HG03139 (cell line): Measurements from ENCODE around the gene ARHGEF40.

Experiments used
- ATAC-seq: cut with Tn5 transposase; IDR thresholded peaks from one replicate; pipeline ENCODE4 v1.9.1; 2021; ENCODE audit not compliant: unreplicated experiment

The ARHGEF40 gene

DNA sequence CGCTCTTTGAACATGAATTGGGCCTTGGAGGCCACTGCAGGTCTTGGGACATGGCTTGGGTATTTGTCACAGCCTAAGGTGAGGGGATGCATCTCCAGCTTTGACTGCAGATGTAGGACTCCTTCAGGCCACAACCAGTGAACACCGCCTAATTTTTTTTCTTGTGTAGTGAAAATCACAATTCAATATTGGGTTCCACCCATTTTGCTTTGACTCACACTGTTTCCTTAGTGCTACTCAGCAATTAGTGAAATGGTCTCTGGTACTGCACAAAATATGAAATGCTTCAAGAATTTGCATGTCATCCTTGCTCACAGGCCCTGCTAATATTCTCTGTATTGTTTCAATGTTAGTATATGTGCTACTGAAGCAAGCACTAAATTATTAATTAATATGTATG lies 43.3 kb downstream of the ARHGEF40 start:
- no peak for ATAC-seq

GRCh38 chr14:21118933-21119332 lies 48.8 kb downstream of the ARHGEF40 start:
- no peak for ATAC-seq

DNA sequence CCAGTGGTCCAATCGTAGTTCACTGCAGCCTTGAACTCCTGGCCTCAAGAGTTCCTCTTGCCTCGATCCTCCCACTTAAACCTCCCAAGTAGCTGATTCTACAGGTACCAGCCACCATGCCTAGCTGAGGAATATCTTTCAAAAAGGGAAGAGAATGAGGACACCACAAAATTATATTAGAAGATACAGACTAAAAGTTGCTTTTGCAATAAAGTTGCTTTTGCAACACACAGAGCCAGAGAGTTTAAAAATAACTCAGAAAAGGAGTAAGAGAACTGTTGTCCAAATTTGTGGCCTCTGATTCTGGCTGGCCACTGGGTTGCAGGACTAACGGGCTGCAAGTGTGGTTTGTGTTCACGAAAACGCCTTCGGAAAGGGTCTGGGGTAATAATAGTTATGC lies 50.6 kb downstream of the ARHGEF40 start:
- no peak for ATAC-seq

DNA sequence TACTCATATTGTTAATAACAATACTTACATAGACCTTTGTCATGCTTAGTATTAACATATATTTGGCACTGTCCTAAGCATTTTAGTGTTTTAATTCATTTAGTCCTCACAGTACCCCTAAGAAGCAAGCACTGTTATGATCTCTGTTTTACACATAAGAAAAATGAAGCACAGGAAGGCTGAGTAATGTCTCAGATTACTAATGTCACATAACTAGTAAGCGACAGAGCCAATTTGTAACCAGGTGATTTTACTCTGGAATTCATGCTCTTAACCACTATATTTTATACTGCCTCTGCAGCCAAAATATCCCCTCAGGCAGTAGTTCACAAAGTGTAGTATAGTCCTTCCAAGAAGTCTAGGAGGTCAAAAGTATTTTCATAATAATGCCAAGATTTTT lies 51.0 kb downstream of the ARHGEF40 start:
- ATAC-seq, result no peak

DNA sequence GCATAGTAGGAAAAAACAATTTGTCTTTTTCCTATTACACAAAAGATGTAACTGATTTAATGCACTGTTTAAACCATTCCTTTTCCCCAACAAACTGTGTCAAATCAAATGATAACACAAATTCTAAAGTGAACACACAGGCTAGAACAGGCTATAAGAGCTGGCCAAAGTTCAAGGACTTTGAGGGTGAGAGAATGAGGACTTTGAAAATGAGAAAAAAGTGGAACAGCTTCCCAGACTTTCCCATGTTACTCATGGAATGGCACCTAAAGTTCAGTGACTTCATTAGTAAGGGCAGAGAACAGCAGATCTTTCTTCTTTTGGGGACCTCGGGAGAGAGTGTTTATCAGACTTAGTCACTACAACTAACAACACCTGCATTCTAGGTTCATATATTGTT lies 53.3 kb downstream of the ARHGEF40 start:
- no peak for ATAC-seq

GRCh38 chr14:21133901-21134300 lies 63.8 kb downstream of the ARHGEF40 start:
- no peak for ATAC-seq

DNA sequence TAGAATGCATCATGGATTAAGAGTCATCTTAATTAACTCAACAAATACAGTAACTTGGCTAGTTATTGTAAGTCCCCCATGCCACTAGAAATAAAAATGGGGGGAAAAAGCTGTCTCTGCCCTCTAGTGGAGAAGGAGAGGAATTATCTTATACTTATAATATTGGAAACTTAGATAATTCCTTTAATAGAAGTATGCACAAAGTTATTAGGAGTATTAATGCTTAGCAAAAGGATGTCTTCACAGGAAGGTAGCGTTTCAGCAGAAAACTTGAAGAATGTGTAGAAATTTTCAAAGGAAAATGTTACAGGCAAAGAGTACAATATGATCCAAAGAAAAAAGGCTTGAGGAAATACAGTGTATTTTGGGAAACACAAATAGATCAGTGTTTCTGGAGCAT lies 65.9 kb downstream of the ARHGEF40 start:
- no peak for ATAC-seq
